Measurements from ENCODE around the gene TRPM6.

TRPM6 gene

GRCh38 chr9:74721696-74722660 is 165.7 kb downstream of the TRPM6 start:
- Histone ChIP-seq H3K36me3 (ENCODE audit: low read depth) (no peaks in the 10 kb centered on the region), H3K4me1 (ENCODE audit: insufficient read depth, poor library complexity, severe bottlenecking) (no peaks in the 10 kb centered on the region), H3K9me3 (ENCODE audit: severe bottlenecking) (no peaks in the 10 kb centered on the region), H3K27ac (ENCODE audit: poor library complexity, severe bottlenecking) (no peak overlapping the region), H3K27me3 (ENCODE audit: insufficient read depth, poor library complexity, severe bottlenecking) (peaks cover 9% of the 10 kb centered on the region), H3K4me3 (ENCODE audit: severe bottlenecking) (no peak overlapping the region)
- ATAC-seq (ENCODE audit: low read depth): no peak
- TF ChIP-seq CTCF (IDR thresholded peaks at IDR 0.05; ENCODE audit: poor library complexity, severe bottlenecking): no peak
- DNase-seq (ENCODE audit: low spot score): no peak

DNA sequence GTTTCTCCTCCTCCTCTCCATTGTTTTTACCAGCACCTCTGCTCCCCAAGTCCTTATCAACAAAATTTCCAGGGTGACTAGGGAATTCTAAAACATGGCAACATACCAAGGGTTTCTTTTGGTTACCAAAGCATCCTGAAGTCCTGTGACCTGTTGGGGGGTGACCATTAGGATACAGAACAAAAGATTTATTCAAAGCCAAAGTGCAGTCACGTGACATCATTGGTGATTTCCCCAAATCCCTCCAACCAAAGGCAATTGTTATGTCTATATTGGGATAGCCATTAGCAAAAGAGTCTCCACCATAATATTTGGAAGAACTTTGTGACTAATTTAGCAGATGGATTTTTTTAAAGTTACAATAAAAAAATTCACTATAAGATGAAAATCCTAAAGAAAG is 168.4 kb downstream of the TRPM6 start:
- Histone ChIP-seq H3K36me3 (ENCODE audit: low read depth) (no peaks in the 10 kb centered on the region), H3K9me3 (ENCODE audit: severe bottlenecking) (no peaks in the 10 kb centered on the region), H3K27ac (ENCODE audit: poor library complexity, severe bottlenecking) (no peak overlapping the region), H3K27me3 (ENCODE audit: insufficient read depth, poor library complexity, severe bottlenecking) (peaks cover 9% of the 10 kb centered on the region), H3K4me1 (ENCODE audit: insufficient read depth, poor library complexity, severe bottlenecking) (no peaks in the 10 kb centered on the region), H3K4me3 (ENCODE audit: severe bottlenecking) (no peak overlapping the region)
- TF ChIP-seq CTCF (IDR thresholded peaks at IDR 0.05; ENCODE audit: poor library complexity, severe bottlenecking): no peak
- ATAC-seq (ENCODE audit: low read depth) (no peak), DNase-seq (ENCODE audit: low spot score) (no peak)

- Histone ChIP-seq H3K27me3 (ENCODE audit: insufficient read depth, poor library complexity, severe bottlenecking) (peaks cover 9% of the 10 kb centered on the region), H3K36me3 (ENCODE audit: low read depth) (no peaks in the 10 kb centered on the region), H3K27ac (ENCODE audit: poor library complexity, severe bottlenecking) (no peak overlapping the region), H3K4me1 (ENCODE audit: insufficient read depth, poor library complexity, severe bottlenecking) (no peaks in the 10 kb centered on the region), H3K4me3 (ENCODE audit: severe bottlenecking) (no peak overlapping the region), H3K9me3 (ENCODE audit: severe bottlenecking) (no peaks in the 10 kb centered on the region)
- ATAC-seq (ENCODE audit: low read depth) (no peak), DNase-seq (ENCODE audit: low spot score) (no peak)
- no peak for TF ChIP-seq CTCF (IDR thresholded peaks at IDR 0.05; ENCODE audit: poor library complexity, severe bottlenecking)
Measured at GRCh38 chr9:74718709-74719108, 169.0 kb downstream of the TRPM6 start.

DNA sequence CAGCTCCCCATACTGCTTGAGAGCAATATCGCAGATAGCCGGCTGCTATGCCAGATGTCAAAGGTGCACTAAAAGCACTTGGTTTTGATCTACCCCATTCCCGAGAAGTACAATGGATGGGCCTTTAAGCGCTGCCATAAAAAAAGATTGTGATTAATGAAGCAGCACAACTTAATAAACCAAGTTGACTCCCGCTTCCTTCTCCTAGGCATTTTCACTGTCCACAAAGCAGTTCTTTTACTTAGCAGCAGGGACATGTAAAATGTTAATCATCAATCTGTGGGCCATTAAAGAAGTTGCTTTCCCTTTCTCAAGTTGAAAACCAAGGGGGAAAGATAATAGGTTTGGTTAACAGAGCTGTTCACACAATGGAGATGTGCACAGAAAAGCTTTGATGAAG is 176.4 kb downstream of the TRPM6 start:
- Histone ChIP-seq H3K27me3 (ENCODE audit: insufficient read depth, poor library complexity, severe bottlenecking) (no peaks in the 10 kb centered on the region), H3K4me1 (ENCODE audit: insufficient read depth, poor library complexity, severe bottlenecking) (no peaks in the 10 kb centered on the region), H3K9me3 (ENCODE audit: severe bottlenecking) (no peaks in the 10 kb centered on the region), H3K4me3 (ENCODE audit: severe bottlenecking) (no peak overlapping the region), H3K36me3 (ENCODE audit: low read depth) (no peaks in the 10 kb centered on the region), H3K27ac (ENCODE audit: poor library complexity, severe bottlenecking) (no peak overlapping the region)
- no peak for TF ChIP-seq CTCF (IDR thresholded peaks at IDR 0.05; ENCODE audit: poor library complexity, severe bottlenecking)
- ATAC-seq (ENCODE audit: low read depth) (no peak), DNase-seq (ENCODE audit: low spot score) (no peak)

- Histone ChIP-seq H3K4me3 (ENCODE audit: severe bottlenecking) (no peak overlapping the region), H3K4me1 (ENCODE audit: insufficient read depth, poor library complexity, severe bottlenecking) (no peaks in the 10 kb centered on the region), H3K9me3 (ENCODE audit: severe bottlenecking) (no peaks in the 10 kb centered on the region), H3K27me3 (ENCODE audit: insufficient read depth, poor library complexity, severe bottlenecking) (no peaks in the 10 kb centered on the region), H3K36me3 (ENCODE audit: low read depth) (no peaks in the 10 kb centered on the region), H3K27ac (ENCODE audit: poor library complexity, severe bottlenecking) (no peak overlapping the region)
- no peak for DNase-seq (ENCODE audit: low spot score)
- no peak for TF ChIP-seq CTCF (IDR thresholded peaks at IDR 0.05; ENCODE audit: poor library complexity, severe bottlenecking)
- no peak for ATAC-seq (ENCODE audit: low read depth)
Measured at GRCh38 chr9:74697535-74697934, 190.2 kb downstream of the TRPM6 start.

Data from RWPE2 (cell line).